Lung (tissue), 12 donors: ENCODE measurements around the gene ISG20. TPM values are rescaled to one million over a fixed set of nuclear protein-coding genes. Genes with fewer than 3 reads are reported as not detected.

Source experiments
- ATAC-seq: fragments of 200-7000 bp; cut with Tn5 transposase; one replicate; pipeline ENCODE4 v1.9.1; 2020; ENCODE audit warnings: moderate number of reproducible peaks; ENCODE audit not compliant: insufficient read depth, low FRiP score
- DNase-seq, 3 donors: peaks; one replicate each; pipeline ENCODE4 v3.0.0-alpha.2; 2013 to 2017
- H3K27ac ChIP-seq, 2 donors: one replicate each; pipeline ENCODE4 v1.5.1; 2013; ENCODE audit warnings: mild to moderate bottlenecking in 2 of 2, moderate library complexity in 2 of 2, control low read depth in 1 of 2, inconsistent platforms in 1 of 2, low read depth in 1 of 2, low read length in 1 of 2
- H3K27me3 ChIP-seq, 3 donors: one replicate each; pipeline ENCODE4 v1.5.1; 2013; ENCODE audit warnings: low read length in 2 of 3; ENCODE audit not compliant: control insufficient read depth in 3 of 3, insufficient read depth in 3 of 3
- H3K36me3 ChIP-seq, 4 donors: one replicate each; pipeline ENCODE4 v1.5.1; 2013; ENCODE audit warnings: low read length in 4 of 4, mild to moderate bottlenecking in 1 of 4, moderate library complexity in 1 of 4; ENCODE audit not compliant: control insufficient read depth in 4 of 4, insufficient read depth in 4 of 4
- H3K4me1 ChIP-seq, 5 donors: one replicate each; pipeline ENCODE4 v1.5.1; 2013; ENCODE audit warnings: low read length in 5 of 5, mild to moderate bottlenecking in 2 of 5, moderate library complexity in 1 of 5; ENCODE audit not compliant: control insufficient read depth in 5 of 5, insufficient read depth in 5 of 5
- H3K4me3 ChIP-seq: one replicate; pipeline ENCODE4 v1.5.1; 2013; ENCODE audit warnings: mild to moderate bottlenecking, control low read depth, moderate library complexity
- H3K9ac ChIP-seq, 2 donors: one replicate each; pipeline ENCODE4 v1.5.1; 2013; ENCODE audit warnings: low read length in 2 of 2, control low read depth in 1 of 2; ENCODE audit not compliant: insufficient read depth in 1 of 2
- H3K9me3 ChIP-seq, 4 donors: one replicate each; pipeline ENCODE4 v1.5.1; 2013; ENCODE audit warnings: low read length in 3 of 4, mild to moderate bottlenecking in 1 of 4, moderate library complexity in 1 of 4; ENCODE audit not compliant: control insufficient read depth in 4 of 4, insufficient read depth in 3 of 4
- CTCF ChIP-seq: IDR thresholded peaks from 2 replicates; pipeline ENCODE4 v1.5.1; 2012; ENCODE audit warnings: mild to moderate bottlenecking; ENCODE audit errors: control extremely low read depth, extremely low read depth
- WGBS, 2 donors: extraction: QIAGEN DNeasy Blood & Tissue Kit; methylation state at CpG; one replicate each; pipeline ENCODE4 v1.1.7; 2013; 5-methylcytosine and 5-hydroxymethylcytosine counted together
- polyA plus RNA-seq, 2 donors: library from polyadenylated mRNA; stranded (reverse); fragments of 200-250 nt; gene quantifications; one replicate each; pipeline ENCODE4 v1.2.1, GENCODE V29; 2013
- total RNA-seq, 2 donors: library from RNA; depleted of rRNA in 1 of 2; stranded (reverse); fragments of >200 nt in 1 of 2; gene quantifications; one replicate each; pipeline ENCODE4 v1.2.1, GENCODE V29; 2014 to 2021
- donor health status: control.
- donor health status: control.
- donor health status: Bipolar disorder and iron deficiency.
- donor health status: healthy.
- donor health status: DM: yes; HTN: yes; CAD: no.

Gene ISG20
- total and polyA plus RNA-seq, 4 donors = 18.5 to 61.6 (median 46.6) TPM

- Histone ChIP-seq H3K36me3 (peaks cover 0 to 15% (median 5%) of the 10 kb centered on the region in 4 donors), H3K4me3 (no peak overlapping the region), H3K9me3 (no peaks in the 10 kb centered on the region), H3K9ac (no peak overlapping the region), H3K4me1 (peaks cover 3 to 38% (median 14%) of the 10 kb centered on the region in 5 donors), H3K27ac (no peak overlapping the region), H3K27me3 (peaks cover 0 to 4% (median 0%) of the 10 kb centered on the region in 3 donors)
- no peak for TF ChIP-seq CTCF
- 94 to 96% methylated on average over 2 of the region's 2 CpGs for WGBS, 2 donors
- DNase-seq = no peak
- no peak for ATAC-seq
Observed at GRCh38 chr15:88634449-88634848, 4.4 kb upstream of the ISG20 start.

GRCh38 chr15:88635318-88635717 lies 3.5 kb upstream of the ISG20 start:
- 28 to 39% methylated on average over 6 of the region's 6 CpGs for WGBS, 2 donors
- peaks cover 0 to 4% (median 0%) of the 10 kb centered on the region in 3 donors for H3K27me3 ChIP-seq
- DNase-seq (peak in 2 of 3 donors; percentile 56 to 70), ATAC-seq (no peak)
- H3K4me1 ChIP-seq = peaks cover 3 to 39% (median 14%) of the 10 kb centered on the region in 5 donors
- no peak overlapping the region for H3K27ac ChIP-seq
- H3K9me3 ChIP-seq = no peaks in the 10 kb centered on the region
- H3K4me3 ChIP-seq = no peak overlapping the region
- H3K9ac ChIP-seq = no peak overlapping the region
- TF ChIP-seq CTCF = no peak
- peaks cover 0 to 10% (median 4%) of the 10 kb centered on the region in 4 donors for H3K36me3 ChIP-seq

GRCh38 chr15:88636050-88636449 lies 2.8 kb upstream of the ISG20 start:
- H3K36me3 ChIP-seq = peaks cover 0 to 10% (median 1%) of the 10 kb centered on the region in 4 donors
- DNase-seq = no peak
- no peak for ATAC-seq
- peaks cover 3 to 37% (median 14%) of the 10 kb centered on the region in 5 donors for H3K4me1 ChIP-seq
- H3K27me3 ChIP-seq = peaks cover 0 to 4% (median 0%) of the 10 kb centered on the region in 3 donors
- H3K4me3 ChIP-seq = no peak overlapping the region
- TF ChIP-seq CTCF = no peak
- H3K9ac ChIP-seq = no peak overlapping the region
- no peaks in the 10 kb centered on the region for H3K9me3 ChIP-seq
- WGBS, 2 donors = 74 to 97% methylated on average over 11 of the region's 11 CpGs
- H3K27ac ChIP-seq = peak overlapping the region in 1 of 2 donors; percentile 74

GRCh38 chr15:88636654-88637053 lies 2.2 kb upstream of the ISG20 start:
- H3K27me3 ChIP-seq = peaks cover 0 to 4% (median 0%) of the 10 kb centered on the region in 3 donors
- peak overlapping the region in 1 of 2 donors; percentile 49 for H3K27ac ChIP-seq
- no peak overlapping the region for H3K9ac ChIP-seq
- ATAC-seq = no peak
- 82 to 88% methylated on average over 5 of the region's 5 CpGs for WGBS, 2 donors
- H3K9me3 ChIP-seq = no peaks in the 10 kb centered on the region
- no peak for DNase-seq
- H3K36me3 ChIP-seq = peaks cover 0 to 5% (median under 1%) of the 10 kb centered on the region in 4 donors
- no peak for TF ChIP-seq CTCF
- no peak overlapping the region for H3K4me3 ChIP-seq
- peaks cover 3 to 36% (median 14%) of the 10 kb centered on the region in 5 donors for H3K4me1 ChIP-seq
